ENCODE data around the gene TFF1. TPM values are rescaled to one million over a fixed set of nuclear protein-coding genes. Genes with fewer than 3 reads are reported as not detected.

Gene TFF1
- total RNA-seq, 4 donors from 2014 or later = not detected

DNA sequence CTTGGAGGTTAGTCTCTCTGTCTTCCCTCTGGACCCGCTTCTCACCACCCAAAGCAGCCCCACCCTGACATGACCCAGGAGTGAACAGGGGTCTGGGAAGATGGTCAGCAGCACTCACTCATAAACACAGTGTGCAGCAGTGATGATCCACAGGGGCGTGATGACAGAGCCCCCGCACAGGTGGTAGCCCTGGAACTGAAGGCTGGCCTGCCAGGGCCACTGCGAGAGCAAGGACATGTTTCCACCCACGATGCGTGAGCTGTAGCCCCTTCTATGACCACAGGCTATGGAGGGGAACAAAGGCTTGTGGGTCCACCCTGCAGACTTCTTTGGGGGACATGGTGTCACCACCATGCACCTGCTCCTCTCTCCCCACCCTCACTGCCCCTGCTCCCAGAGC is 16.6 kb upstream of the TFF1 start:
- H3K4me3 ChIP-seq = no peak overlapping the region
- H3K36me3 ChIP-seq = no peaks in the 10 kb centered on the region
- 89 to 100% methylated on average over 4 to 6 of the region's 6 CpGs for WGBS, 2 donors
- H3K9me3 ChIP-seq = peaks cover 0 to 26% (median 3%) of the 10 kb centered on the region in 4 donors
- no peaks in the 10 kb centered on the region for H3K4me1 ChIP-seq
- H3K27ac ChIP-seq = no peak overlapping the region
- DNase-seq (ENCODE audit: low spot score in 2 of 2) = no peak
- no peaks in the 10 kb centered on the region for H3K27me3 ChIP-seq
- TF ChIP-seq, protein P1, sequence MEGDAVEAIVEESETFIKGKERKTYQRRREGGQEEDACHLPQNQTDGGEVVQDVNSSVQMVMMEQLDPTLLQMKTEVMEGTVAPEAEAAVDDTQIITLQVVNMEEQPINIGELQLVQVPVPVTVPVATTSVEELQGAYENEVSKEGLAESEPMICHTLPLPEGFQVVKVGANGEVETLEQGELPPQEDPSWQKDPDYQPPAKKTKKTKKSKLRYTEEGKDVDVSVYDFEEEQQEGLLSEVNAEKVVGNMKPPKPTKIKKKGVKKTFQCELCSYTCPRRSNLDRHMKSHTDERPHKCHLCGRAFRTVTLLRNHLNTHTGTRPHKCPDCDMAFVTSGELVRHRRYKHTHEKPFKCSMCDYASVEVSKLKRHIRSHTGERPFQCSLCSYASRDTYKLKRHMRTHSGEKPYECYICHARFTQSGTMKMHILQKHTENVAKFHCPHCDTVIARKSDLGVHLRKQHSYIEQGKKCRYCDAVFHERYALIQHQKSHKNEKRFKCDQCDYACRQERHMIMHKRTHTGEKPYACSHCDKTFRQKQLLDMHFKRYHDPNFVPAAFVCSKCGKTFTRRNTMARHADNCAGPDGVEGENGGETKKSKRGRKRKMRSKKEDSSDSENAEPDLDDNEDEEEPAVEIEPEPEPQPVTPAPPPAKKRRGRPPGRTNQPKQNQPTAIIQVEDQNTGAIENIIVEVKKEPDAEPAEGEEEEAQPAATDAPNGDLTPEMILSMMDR (IDR thresholded peaks at IDR 0.05) = no peak
- no peak for TF ChIP-seq EP300 (IDR thresholded peaks at IDR 0.05)
- TF ChIP-seq POLR2A (IDR thresholded peaks at IDR 0.05) = no peak

DNA sequence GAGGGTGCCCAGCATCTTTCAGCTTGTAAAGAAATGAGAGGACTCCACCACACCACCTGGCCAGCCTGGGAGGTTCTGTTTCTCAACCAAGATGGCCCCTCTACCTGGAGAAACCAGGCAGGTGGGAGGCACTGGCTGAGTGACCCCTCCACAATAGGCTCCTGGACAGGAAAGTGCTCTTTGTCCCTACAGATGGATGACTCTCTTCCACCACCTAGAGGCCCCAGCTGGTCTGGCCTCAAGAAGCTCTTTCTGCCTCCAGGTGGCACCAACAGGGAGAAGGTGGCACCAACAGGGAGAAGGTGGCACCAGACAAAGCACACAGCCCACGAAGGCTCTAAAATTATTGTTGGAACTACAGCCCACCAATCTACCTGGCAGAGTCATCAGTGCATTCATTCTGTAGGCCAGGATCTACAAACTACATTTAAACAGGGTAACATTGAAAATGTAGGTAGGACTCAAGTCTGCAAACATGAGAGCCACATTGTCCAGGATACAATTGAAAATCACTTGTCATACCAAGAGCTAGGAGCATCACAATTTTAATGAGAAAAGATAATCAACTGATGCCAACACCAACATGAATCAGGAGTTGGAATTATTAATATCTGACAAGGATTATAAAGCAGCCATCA is 15.1 kb upstream of the TFF1 start:
- Histone ChIP-seq H3K36me3 (no peaks in the 10 kb centered on the region), H3K27me3 (no peaks in the 10 kb centered on the region), H3K4me3 (no peak overlapping the region), H3K9me3 (peaks cover 0 to 26% (median 3%) of the 10 kb centered on the region in 4 donors), H3K27ac (no peak overlapping the region), H3K4me1 (no peaks in the 10 kb centered on the region)
- TF ChIP-seq, protein P1 (IDR thresholded peaks at IDR 0.05) = peak in 3 of 5 experiments; percentile 10 to 34 (median 30)
- no peak for TF ChIP-seq EP300 (IDR thresholded peaks at IDR 0.05)
- no peak for DNase-seq (ENCODE audit: low spot score in 2 of 2)
- WGBS, 2 donors = 58 to 75% methylated on average over 1 of the region's 1 CpG

- 68 to 75% methylated on average over 17 of the region's 17 CpGs for WGBS, 2 donors
- no peak for DNase-seq (ENCODE audit: low spot score in 2 of 2)
- H3K9me3 ChIP-seq = peaks cover 0 to 26% (median 3%) of the 10 kb centered on the region in 4 donors
- TF ChIP-seq EP300 (IDR thresholded peaks at IDR 0.05) (no peak), POLR2A (IDR thresholded peaks at IDR 0.05) (no peak)
- TF ChIP-seq, protein P1 (IDR thresholded peaks at IDR 0.05) = no peak
- no peak overlapping the region for H3K4me3 ChIP-seq
- H3K27me3 ChIP-seq = peaks cover 0 to 11% of the 10 kb centered on the region in 2 donors
- no peaks in the 10 kb centered on the region for H3K36me3 ChIP-seq
- H3K27ac ChIP-seq = no peak overlapping the region
- no peaks in the 10 kb centered on the region for H3K4me1 ChIP-seq
Observed at GRCh38 chr21:42379426-42380215, 13.3 kb upstream of the TFF1 start.

GRCh38 chr21:42378418-42378817 is 12.1 kb upstream of the TFF1 start:
- no peak for TF ChIP-seq POLR2A (IDR thresholded peaks at IDR 0.05)
- Histone ChIP-seq H3K36me3 (no peaks in the 10 kb centered on the region), H3K4me1 (no peaks in the 10 kb centered on the region), H3K27me3 (peaks cover 0 to 11% of the 10 kb centered on the region in 2 donors), H3K4me3 (no peak overlapping the region), H3K9me3 (peaks cover 0 to 26% (median 3%) of the 10 kb centered on the region in 4 donors), H3K27ac (no peak overlapping the region)
- no peak for DNase-seq (ENCODE audit: low spot score in 2 of 2)
- WGBS, 2 donors = 75 to 77% methylated on average over 8 of the region's 8 CpGs

- WGBS, 2 donors = 82 to 88% methylated on average over 5 of the region's 5 CpGs
- no peak for TF ChIP-seq EP300 (IDR thresholded peaks at IDR 0.05)
- no peak for TF ChIP-seq POLR2A (IDR thresholded peaks at IDR 0.05)
- TF ChIP-seq, protein P1 (IDR thresholded peaks at IDR 0.05) = no peak
- H3K27me3 ChIP-seq = peaks cover 0 to 11% of the 10 kb centered on the region in 2 donors
- no peak overlapping the region for H3K27ac ChIP-seq
- H3K36me3 ChIP-seq = no peaks in the 10 kb centered on the region
- peaks cover 0 to 21% (median 3%) of the 10 kb centered on the region in 4 donors for H3K9me3 ChIP-seq
- no peak for DNase-seq (ENCODE audit: low spot score in 2 of 2)
- no peaks in the 10 kb centered on the region for H3K4me1 ChIP-seq
- H3K4me3 ChIP-seq = no peak overlapping the region
Observed at GRCh38 chr21:42377951-42378340, 11.6 kb upstream of the TFF1 start.
